ENCODE measurements around the gene SLC5A1.

DNA sequence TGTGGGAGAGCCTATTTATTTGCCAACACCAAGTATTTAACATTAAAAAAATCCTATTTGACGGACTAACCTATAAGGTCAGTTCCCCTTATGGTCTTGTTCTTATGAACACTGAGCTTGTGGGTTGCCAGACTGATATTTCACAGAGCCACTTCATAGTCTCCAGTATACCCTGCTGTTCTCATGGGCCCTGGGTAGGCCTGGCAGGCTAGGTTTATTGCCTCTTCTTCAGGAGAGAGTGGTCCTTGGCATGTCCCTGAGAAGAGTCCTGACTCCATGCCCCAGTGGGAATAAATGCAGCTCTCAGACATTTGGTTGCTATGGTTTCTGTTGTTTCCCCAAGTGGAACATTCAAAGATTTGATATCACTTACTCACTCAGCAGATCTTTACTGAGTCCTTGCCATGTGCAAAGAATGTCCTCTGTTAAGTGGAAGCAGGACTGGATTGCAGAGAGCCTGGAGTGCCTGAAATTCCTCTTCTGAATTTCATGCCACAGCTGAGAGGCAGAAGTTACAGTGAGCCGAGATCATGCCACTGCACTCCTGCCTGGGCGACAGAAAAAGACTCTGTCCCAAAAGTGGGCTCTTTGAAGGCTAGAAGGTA, 15.7 kb downstream of the SLC5A1 start:
- TF ChIP-seq, protein P1, sequence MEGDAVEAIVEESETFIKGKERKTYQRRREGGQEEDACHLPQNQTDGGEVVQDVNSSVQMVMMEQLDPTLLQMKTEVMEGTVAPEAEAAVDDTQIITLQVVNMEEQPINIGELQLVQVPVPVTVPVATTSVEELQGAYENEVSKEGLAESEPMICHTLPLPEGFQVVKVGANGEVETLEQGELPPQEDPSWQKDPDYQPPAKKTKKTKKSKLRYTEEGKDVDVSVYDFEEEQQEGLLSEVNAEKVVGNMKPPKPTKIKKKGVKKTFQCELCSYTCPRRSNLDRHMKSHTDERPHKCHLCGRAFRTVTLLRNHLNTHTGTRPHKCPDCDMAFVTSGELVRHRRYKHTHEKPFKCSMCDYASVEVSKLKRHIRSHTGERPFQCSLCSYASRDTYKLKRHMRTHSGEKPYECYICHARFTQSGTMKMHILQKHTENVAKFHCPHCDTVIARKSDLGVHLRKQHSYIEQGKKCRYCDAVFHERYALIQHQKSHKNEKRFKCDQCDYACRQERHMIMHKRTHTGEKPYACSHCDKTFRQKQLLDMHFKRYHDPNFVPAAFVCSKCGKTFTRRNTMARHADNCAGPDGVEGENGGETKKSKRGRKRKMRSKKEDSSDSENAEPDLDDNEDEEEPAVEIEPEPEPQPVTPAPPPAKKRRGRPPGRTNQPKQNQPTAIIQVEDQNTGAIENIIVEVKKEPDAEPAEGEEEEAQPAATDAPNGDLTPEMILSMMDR (IDR thresholded peaks at IDR 0.05) = no peak
- no peak for TF ChIP-seq POLR2A (IDR thresholded peaks at IDR 0.05)
